ENCODE results near the gene SLC39A13. TPM values are rescaled to one million over a fixed set of nuclear protein-coding genes. Genes with fewer than 3 reads are reported as not detected.
A peak's percentile ranks its signal among the peaks of the same experiment; 100 is the strongest.

The SLC39A13 gene
- total RNA-seq, 1 donor from 2014 or later = 18.2 TPM

DNA sequence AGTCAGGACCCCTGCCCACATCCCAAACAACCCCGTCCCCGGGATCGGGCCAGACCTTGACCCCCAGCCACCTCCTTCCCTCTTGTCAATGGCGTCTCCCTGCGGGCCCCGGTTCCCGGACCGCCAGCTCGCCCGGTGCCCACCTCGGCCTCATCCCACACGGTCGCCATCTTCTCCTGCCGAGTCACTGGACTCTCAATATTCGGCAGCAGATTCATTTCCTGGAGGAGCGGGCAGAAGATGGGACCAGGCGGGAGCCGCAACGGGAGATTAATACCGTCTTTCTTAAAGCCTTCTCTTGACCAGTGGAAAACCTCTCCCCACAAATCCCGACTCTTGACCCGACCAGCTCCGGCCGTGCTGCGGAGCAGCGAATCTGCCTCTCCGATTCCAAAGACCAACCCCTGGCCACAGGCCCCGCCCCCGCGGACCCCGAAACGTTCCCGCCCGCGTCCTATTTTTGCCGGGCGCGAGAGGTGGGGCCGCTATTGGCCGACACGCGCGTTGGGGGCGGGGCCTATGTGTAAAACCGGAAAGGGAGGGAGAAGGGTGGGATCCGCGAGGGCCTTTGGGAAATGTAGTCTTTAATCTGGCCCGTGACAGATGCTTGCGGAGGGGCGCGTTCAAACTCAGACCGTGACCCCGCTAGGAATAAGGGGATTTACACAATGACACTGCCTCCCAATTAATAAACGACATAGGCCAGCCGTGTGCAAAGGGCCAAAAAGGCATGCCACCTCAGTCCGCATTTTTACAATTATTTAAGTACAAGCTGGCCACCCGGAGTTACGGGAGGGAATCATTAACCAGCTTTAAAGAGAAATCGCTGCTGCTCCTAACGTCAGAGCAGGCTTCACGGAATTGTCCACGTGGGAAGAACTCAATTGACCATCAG is 17.9 kb downstream of the SLC39A13 start, which contains the start of gene PSMC3:
Gene PSMC3, minus strand, starts transcription at position 378 of the 895 bp plus-strand sequence. Its CDS starts 160 bp downstream, at position 218.
- no peak for TF ChIP-seq CTCF (IDR thresholded peaks at IDR 0.05; ENCODE audit: insufficient read depth, low read length, severe bottlenecking)
- H3K27me3 ChIP-seq (ENCODE audit: control insufficient read depth, insufficient read depth, low read length) = no peaks in the 10 kb centered on the region
- H3K36me3 ChIP-seq (ENCODE audit: control insufficient read depth, insufficient read depth, low read length) = peaks cover 18% of the 10 kb centered on the region
- FAIRE-seq (no peak), DNase-seq (ENCODE audit: low read depth) (peak; percentile 82)
- peak within 1 kb of the TSS; percentile 85 for H3K4me3 ChIP-seq (ENCODE audit: low read depth, low read length)

- no peak for FAIRE-seq
Observed at GRCh38 chr11:47430524-47430923, 22.1 kb downstream of the SLC39A13 start.

DNA sequence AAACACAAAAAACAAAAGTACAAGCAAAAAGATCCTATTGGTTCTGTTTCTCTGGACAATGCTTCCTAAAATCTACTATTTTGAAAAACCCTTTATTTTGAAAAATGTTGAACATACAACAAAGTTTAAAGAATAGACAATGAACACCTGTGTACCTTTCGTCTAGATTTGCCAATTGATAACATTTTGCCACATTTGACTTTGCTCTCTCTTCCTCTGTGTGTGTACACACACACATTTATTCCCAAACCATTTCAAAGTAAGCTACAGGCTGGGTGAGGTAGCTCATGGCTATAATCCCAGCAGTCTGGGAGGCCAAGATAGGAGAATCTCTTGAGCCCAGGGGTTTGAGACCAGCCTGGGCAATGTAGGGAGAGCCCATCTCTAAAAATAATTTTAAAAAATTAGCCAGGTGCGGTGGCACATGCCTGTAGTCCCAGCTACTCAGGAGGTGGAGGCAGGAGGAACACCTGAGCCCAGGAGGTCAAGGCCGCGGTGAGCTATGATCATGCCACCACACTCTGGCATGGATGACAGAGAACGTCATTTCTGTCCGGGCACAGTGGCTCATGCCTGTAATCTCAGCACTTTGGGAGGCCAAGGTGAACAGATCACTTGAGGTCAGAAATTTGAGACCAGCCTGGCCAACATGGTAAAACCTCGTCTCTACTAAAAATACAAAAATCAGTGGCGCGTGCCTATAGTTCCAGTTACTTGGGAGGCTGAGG is 23.1 kb downstream of the SLC39A13 start:
- FAIRE-seq (no peak), DNase-seq (ENCODE audit: low read depth) (no peak)
- no peaks in the 10 kb centered on the region for H3K36me3 ChIP-seq (ENCODE audit: control insufficient read depth, insufficient read depth, low read length)
- TF ChIP-seq CTCF (IDR thresholded peaks at IDR 0.05; ENCODE audit: insufficient read depth, low read length, severe bottlenecking) = no peak
- H3K27me3 ChIP-seq (ENCODE audit: control insufficient read depth, insufficient read depth, low read length) = no peaks in the 10 kb centered on the region
- no peak overlapping the region for H3K4me3 ChIP-seq (ENCODE audit: low read depth, low read length)

More at GRCh38 chr11:47430524-47430923, 22.1 kb downstream of the SLC39A13 start:
- no peaks in the 10 kb centered on the region for H3K27me3 ChIP-seq (ENCODE audit: control insufficient read depth, insufficient read depth, low read length)
- H3K4me3 ChIP-seq (ENCODE audit: low read depth, low read length) = no peak overlapping the region
- no peak for TF ChIP-seq CTCF (IDR thresholded peaks at IDR 0.05; ENCODE audit: insufficient read depth, low read length, severe bottlenecking)
- no peaks in the 10 kb centered on the region for H3K36me3 ChIP-seq (ENCODE audit: control insufficient read depth, insufficient read depth, low read length)
- DNase-seq (ENCODE audit: low read depth) = no peak

GRCh38 chr11:47433157-47433556 is 24.8 kb downstream of the SLC39A13 start:
- no peaks in the 10 kb centered on the region for H3K36me3 ChIP-seq (ENCODE audit: control insufficient read depth, insufficient read depth, low read length)
- TF ChIP-seq CTCF (IDR thresholded peaks at IDR 0.05; ENCODE audit: insufficient read depth, low read length, severe bottlenecking) = no peak
- no peaks in the 10 kb centered on the region for H3K27me3 ChIP-seq (ENCODE audit: control insufficient read depth, insufficient read depth, low read length)
- FAIRE-seq (no peak), DNase-seq (ENCODE audit: low read depth) (no peak)
- no peak overlapping the region for H3K4me3 ChIP-seq (ENCODE audit: low read depth, low read length)

DNA sequence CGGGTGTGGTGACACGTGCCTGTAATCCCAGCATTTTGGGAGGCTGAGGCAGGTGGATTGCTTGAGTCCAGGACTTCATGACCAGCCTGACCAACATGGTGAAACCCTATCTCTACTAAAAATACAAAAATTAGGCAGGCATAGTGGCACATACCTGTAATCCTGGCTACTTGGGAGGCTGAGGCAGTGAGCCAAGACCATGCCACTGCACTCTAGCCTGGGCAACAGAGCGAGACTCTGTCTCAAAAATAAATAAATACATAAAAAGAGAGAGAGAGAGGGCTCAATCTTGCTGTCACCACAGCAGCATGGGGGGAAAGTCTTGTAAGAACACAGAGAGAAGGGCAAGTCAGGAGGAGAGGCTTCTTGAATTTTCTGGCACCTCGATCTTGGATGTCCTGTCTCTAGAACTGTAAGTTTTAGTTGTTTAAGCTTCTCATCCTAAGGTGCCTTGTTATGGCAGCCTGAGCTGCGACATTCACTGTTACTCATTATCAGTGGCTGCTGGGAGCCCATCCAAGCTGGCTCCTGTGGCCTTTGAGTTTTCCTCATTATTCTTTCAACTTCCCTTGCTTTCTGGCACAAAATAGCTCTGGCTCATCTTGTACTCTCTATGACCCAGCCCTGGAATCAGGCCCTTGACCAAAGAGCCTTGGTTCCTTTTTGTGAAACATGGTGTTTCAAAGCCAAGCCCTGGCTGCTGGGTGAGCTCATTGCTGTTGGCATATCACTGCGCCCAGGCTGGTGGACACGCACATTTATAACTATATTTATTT is 25.8 kb downstream of the SLC39A13 start:
- FAIRE-seq = no peak
- DNase-seq (ENCODE audit: low read depth) = no peak
- no peak for TF ChIP-seq CTCF (IDR thresholded peaks at IDR 0.05; ENCODE audit: insufficient read depth, low read length, severe bottlenecking)
- no peaks in the 10 kb centered on the region for H3K36me3 ChIP-seq (ENCODE audit: control insufficient read depth, insufficient read depth, low read length)
- no peaks in the 10 kb centered on the region for H3K27me3 ChIP-seq (ENCODE audit: control insufficient read depth, insufficient read depth, low read length)
- H3K4me3 ChIP-seq (ENCODE audit: low read depth, low read length) = no peak overlapping the region
